NCI-H1092 (cell line): ENCODE results near the gene PCDHA13.
"Not testable (repeated sequence)": the region's sequence is repeated elsewhere in the genome, so short reads cannot be mapped to it uniquely, and the experiment has no call there.

ENCODE experiments used
- DNase-seq: peaks from one replicate; lab custom pipeline; 2025; lab: John Stamatoyannopoulos, UW

PCDHA13 gene

GRCh38 chr5:140881889-140882590 lies at the start of gene PCDHA13:
TSS of gene PCDHA13 (plus strand) at chr5:140882124. CDS start at chr5:140882269, 145 bp downstream.
- DNase-seq: no peak

- DNase-seq: no peak
These were observed 47.9 kb upstream of the PCDHA13 start, which contains the start of gene PCDHA7 for GRCh38 chr5:140833993-140834392. TSS of gene PCDHA7 (plus strand) at chr5:140834269. CDS start at chr5:140834384, 115 bp downstream.

GRCh38 chr5:140834439-140835008 lies 47.4 kb upstream of the PCDHA13 start:
- DNase-seq: not testable (repeated sequence)

- no peak for DNase-seq
These were observed 46.1 kb upstream of the PCDHA13 start for GRCh38 chr5:140835622-140836510.

- DNase-seq: no peak
These were observed 40.7 kb upstream of the PCDHA13 start, which contains the start of gene PCDHA8 for GRCh38 chr5:140840978-140841962. TSS of gene PCDHA8 (plus strand) at chr5:140841187. CDS start at chr5:140841322, 135 bp downstream.

- DNase-seq: no peak
These were observed 38.9 kb upstream of the PCDHA13 start for GRCh38 chr5:140842798-140843733.

GRCh38 chr5:140848139-140849102 lies 33.5 kb upstream of the PCDHA13 start, which contains the start of gene PCDHA9:
TSS of gene PCDHA9 (plus strand) at chr5:140848382. CDS start at chr5:140848496, 114 bp downstream.
- DNase-seq: not testable (repeated sequence)

- not testable (repeated sequence) for DNase-seq
These were observed 31.9 kb upstream of the PCDHA13 start for GRCh38 chr5:140849831-140850634.

GRCh38 chr5:140855772-140856674 lies 25.9 kb upstream of the PCDHA13 start, which contains the start of gene PCDHA10:
TSS of gene PCDHA10 (plus strand) at chr5:140855897. CDS start at chr5:140856049, 152 bp downstream.
- DNase-seq: no peak

- DNase-seq: no peak
These were observed 24.5 kb upstream of the PCDHA13 start for GRCh38 chr5:140857177-140857986.

- no peak for DNase-seq
These were observed 24.0 kb upstream of the PCDHA13 start for GRCh38 chr5:140857987-140858240.

GRCh38 chr5:140862441-140863295 lies 19.3 kb upstream of the PCDHA13 start:
- DNase-seq: no peak

- peak; percentile 65 for DNase-seq
These were observed 13.0 kb upstream of the PCDHA13 start, which contains the start of gene PCDHA11 for GRCh38 chr5:140868721-140869554. TSS of gene PCDHA11 (plus strand) at chr5:140868957. CDS start at chr5:140869104, 147 bp downstream.

- no peak for DNase-seq
These were observed 12.4 kb upstream of the PCDHA13 start for GRCh38 chr5:140869555-140869886.
